GM12878 (cell line): ENCODE data around the gene NOSTRIN. TPM values are rescaled to one million over a fixed set of nuclear protein-coding genes. Genes with fewer than 3 reads are reported as not detected.

Source experiments
- BCL3 ChIP-seq: IDR thresholded peaks from 2 replicates; pipeline ENCODE4 v1.6.1; 2011; ENCODE audit warnings: borderline replicate concordance, low read depth, mild to moderate bottlenecking, moderate library complexity, low read length; ENCODE audit not compliant: insufficient read depth, poor library complexity, severe bottlenecking
- CHD1 ChIP-seq: IDR thresholded peaks from 2 replicates; pipeline ENCODE4 v1.6.1; 2012; ENCODE audit warnings: low read depth, low read length, improper control_type of control experiment
- CREB1 ChIP-seq: IDR thresholded peaks from 2 replicates; pipeline ENCODE4 v1.6.1; 2012; ENCODE audit warnings: low read depth, mild to moderate bottlenecking, inconsistent platforms
- EED ChIP-seq: sonication (generic); IDR thresholded peaks from 2 replicates; pipeline ENCODE4 v1.6.1; 2016; ENCODE audit warnings: antibody characterized with exemption, low read depth
- EZH2 ChIP-seq: IDR thresholded peaks from 2 replicates; pipeline ENCODE4 v1.6.1; 2012; ENCODE audit warnings: low read depth, mild to moderate bottlenecking, control low read depth, inconsistent platforms, low read length, borderline replicate concordance; ENCODE audit not compliant: control insufficient read depth
- HCFC1 ChIP-seq: fragments of 150-350 bp; IDR thresholded peaks from 2 replicates; pipeline ENCODE4 v1.6.1; 2014; ENCODE audit warnings: low read length
- IKZF1 ChIP-seq: fragments of 450-650 bp; conservative IDR thresholded peaks from 2 replicates; pipeline ENCODE4 v1.6.1; 2017; ENCODE audit warnings: antibody characterized with exemption, mild to moderate bottlenecking
- IRF5 ChIP-seq: fragments of 450-650 bp; IDR thresholded peaks from 2 replicates; pipeline ENCODE4 v1.6.1; 2017; ENCODE audit warnings: borderline replicate concordance
- JUND ChIP-seq: IDR thresholded peaks from 2 replicates; pipeline ENCODE4 v1.6.1; 2012; ENCODE audit warnings: low read depth, mild to moderate bottlenecking, low read length, improper control_type of control experiment, moderate library complexity
- KAT2A ChIP-seq: conservative IDR thresholded peaks from 2 replicates; pipeline ENCODE4 v1.6.1; 2011; ENCODE audit warnings: low read depth, low read length; ENCODE audit not compliant: control insufficient read depth
- MYB ChIP-seq: fragments of 150-350 bp; IDR thresholded peaks from 2 replicates; pipeline ENCODE4 v1.6.1; 2014; ENCODE audit warnings: mild to moderate bottlenecking, low read depth, low read length, borderline replicate concordance
- NFIC ChIP-seq: IDR thresholded peaks from 2 replicates; pipeline ENCODE4 v1.6.1; 2012; ENCODE audit warnings: low read depth, mild to moderate bottlenecking, inconsistent platforms, low read length, moderate library complexity
- NFXL1 ChIP-seq: fragments of 450-650 bp; IDR thresholded peaks from 2 replicates; pipeline ENCODE4 v1.6.1; 2017; ENCODE audit warnings: antibody characterized with exemption, mild to moderate bottlenecking, borderline replicate concordance
- RAD21 ChIP-seq: IDR thresholded peaks from 2 replicates; pipeline ENCODE4 v1.6.1; 2011; ENCODE audit warnings: mild to moderate bottlenecking, low read depth, low read length, moderate library complexity; ENCODE audit not compliant: insufficient read depth
- SMAD5 ChIP-seq: IDR thresholded peaks from 2 replicates; pipeline ENCODE4 v1.6.1; 2016; ENCODE audit warnings: antibody characterized with exemption, low read depth
- SREBF2 ChIP-seq: IDR thresholded peaks from 2 replicates; pipeline ENCODE4 v1.6.1; 2012; ENCODE audit warnings: mild to moderate bottlenecking, low read length
- SUPT20H ChIP-seq: IDR thresholded peaks from 2 replicates; pipeline ENCODE4 v1.6.1; 2011; ENCODE audit warnings: low read depth, mild to moderate bottlenecking, low read length, moderate library complexity, borderline replicate concordance; ENCODE audit not compliant: control insufficient read depth
- USF2 ChIP-seq: IDR thresholded peaks from 2 replicates; pipeline ENCODE4 v1.6.1; 2011; ENCODE audit warnings: low read depth, low read length, improper control_type of control experiment, borderline replicate concordance
- YY1 ChIP-seq: IDR thresholded peaks from 2 replicates; pipeline ENCODE4 v1.6.1; 2011; ENCODE audit warnings: low read depth, mild to moderate bottlenecking, low read length
- ZNF24 ChIP-seq: fragments of 450-650 bp; IDR thresholded peaks from 2 replicates; pipeline ENCODE4 v1.6.1; 2017; ENCODE audit warnings: antibody characterized with exemption, mild to moderate bottlenecking
- ZNF274 ChIP-seq: IDR thresholded peaks from one replicate; pipeline ENCODE4 v1.8.0; 2011; ENCODE audit not compliant: insufficient read length, insufficient read depth
- polyA plus RNA-seq, 11 experiments: library from polyadenylated mRNA; depleted of rRNA in 4 of 11; unstranded in 6 of 11; stranded (reverse) in 5 of 11; fragments of >200 nt; fragmentation: Nextera tagmentation in 4 of 11; fragmentation: Illumina TruSeq in 1 of 11; extraction: Ambion mirVana in 4 of 11; extraction: Trizol in 1 of 11; gene quantifications; 1 replicate in 1 of 11; 2 replicates in 10 of 11; pipeline versions ENCODE4 v1.2.1 to v1.2.3, GENCODE V29; 2011 to 2016; ENCODE audit warnings: inconsistent platforms in 2 of 11, missing spikeins in 2 of 11, low read depth in 1 of 11
- total RNA-seq, 4 experiments: library from RNA; depleted of rRNA in 3 of 4; stranded (reverse); fragments of >200 nt in 3 of 4; fragmentation: Illumina TruSeq in 1 of 4; extraction: Trizol in 1 of 4; gene quantifications; 2 replicates each; pipeline versions ENCODE4 v1.2.1 to v1.2.3, GENCODE V29; 2013 to 2021
- TF ChIP-seq, protein P1 (sequence below): IDR thresholded peaks from 2 replicates; pipeline ENCODE4 v1.6.1; 2012; ENCODE audit warnings: low read depth, low read length, improper control_type of control experiment
- TF ChIP-seq, protein P2 (sequence below): fragments of 450-650 bp; IDR thresholded peaks from 2 replicates; pipeline ENCODE4 v1.6.1; 2018; ENCODE audit warnings: borderline replicate concordance, mild to moderate bottlenecking; ENCODE audit not compliant: partially characterized antibody
- TF ChIP-seq, protein P3 (sequence below): IDR thresholded peaks from 2 replicates; pipeline ENCODE4 v1.6.1; 2011; ENCODE audit warnings: low read depth, mild to moderate bottlenecking, low read length, moderate library complexity, borderline replicate concordance; ENCODE audit errors: extremely low read depth

The NOSTRIN gene
- total and polyA plus RNA-seq, 10 of the 15 experiments (the other 5 are each of a cell fraction or from before 2014, with no cell fraction given): 0.13 to 0.42 (median 0.37) TPM; not detected in 5

GRCh38 chr2:168890006-168890782 lies 87.8 kb downstream of the NOSTRIN start, which contains the start of gene SPC25 (continued):
- TF ChIP-seq, protein P1, sequence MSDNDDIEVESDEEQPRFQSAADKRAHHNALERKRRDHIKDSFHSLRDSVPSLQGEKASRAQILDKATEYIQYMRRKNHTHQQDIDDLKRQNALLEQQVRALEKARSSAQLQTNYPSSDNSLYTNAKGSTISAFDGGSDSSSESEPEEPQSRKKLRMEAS: no peak
- no peak for TF ChIP-seq RAD21
- peak; percentile 96 for TF ChIP-seq HCFC1
- TF ChIP-seq, protein P2, sequence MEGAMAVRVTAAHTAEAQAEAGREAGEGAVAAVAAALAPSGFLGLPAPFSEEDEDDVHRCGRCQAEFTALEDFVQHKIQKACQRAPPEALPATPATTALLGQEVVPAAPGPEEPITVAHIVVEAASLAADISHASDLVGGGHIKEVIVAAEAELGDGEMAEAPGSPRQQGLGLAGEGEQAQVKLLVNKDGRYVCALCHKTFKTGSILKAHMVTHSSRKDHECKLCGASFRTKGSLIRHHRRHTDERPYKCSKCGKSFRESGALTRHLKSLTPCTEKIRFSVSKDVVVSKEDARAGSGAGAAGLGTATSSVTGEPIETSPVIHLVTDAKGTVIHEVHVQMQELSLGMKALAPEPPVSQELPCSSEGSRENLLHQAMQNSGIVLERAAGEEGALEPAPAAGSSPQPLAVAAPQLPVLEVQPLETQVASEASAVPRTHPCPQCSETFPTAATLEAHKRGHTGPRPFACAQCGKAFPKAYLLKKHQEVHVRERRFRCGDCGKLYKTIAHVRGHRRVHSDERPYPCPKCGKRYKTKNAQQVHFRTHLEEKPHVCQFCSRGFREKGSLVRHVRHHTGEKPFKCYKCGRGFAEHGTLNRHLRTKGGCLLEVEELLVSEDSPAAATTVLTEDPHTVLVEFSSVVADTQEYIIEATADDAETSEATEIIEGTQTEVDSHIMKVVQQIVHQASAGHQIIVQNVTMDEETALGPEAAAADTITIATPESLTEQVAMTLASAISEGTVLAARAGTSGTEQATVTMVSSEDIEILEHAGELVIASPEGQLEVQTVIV: no peak
- TF ChIP-seq IRF5: peak; percentile 49; the same call in 1 of the 2 replicates
- TF ChIP-seq, protein P3, sequence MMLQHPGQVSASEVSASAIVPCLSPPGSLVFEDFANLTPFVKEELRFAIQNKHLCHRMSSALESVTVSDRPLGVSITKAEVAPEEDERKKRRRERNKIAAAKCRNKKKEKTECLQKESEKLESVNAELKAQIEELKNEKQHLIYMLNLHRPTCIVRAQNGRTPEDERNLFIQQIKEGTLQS: no peak
- TF ChIP-seq EZH2: no peak
- TF ChIP-seq KAT2A: no peak
- no peak for TF ChIP-seq SUPT20H
- no peak for TF ChIP-seq SREBF2
- TF ChIP-seq IKZF1: peak; percentile 83
- TF ChIP-seq BCL3: no peak
- no peak for TF ChIP-seq ZNF24
- TF ChIP-seq USF2: no peak
- no peak for TF ChIP-seq MYB
- TF ChIP-seq CHD1: no peak
- no peak for TF ChIP-seq ZNF274
- TF ChIP-seq NFXL1: no peak
- TF ChIP-seq EED: no peak
- peak; percentile 13; the same call in 1 of the 2 replicates for TF ChIP-seq NFIC
- TF ChIP-seq YY1: peak; percentile 97
- TF ChIP-seq SMAD5: no peak
- peak; percentile 52; the same call in 1 of the 2 replicates for TF ChIP-seq CREB1
- no peak for TF ChIP-seq JUND
